ENCODE measurements around the gene PRR22. TPM values are rescaled to one million over a fixed set of nuclear protein-coding genes. Genes with fewer than 3 reads are reported as not detected.
"Not testable (repeated sequence)": the region's sequence is repeated elsewhere in the genome, so short reads cannot be mapped to it uniquely, and the experiment has no call there.

The PRR22 gene
- total RNA-seq, 1 donor from 2014 or later, result 7.3 TPM

DNA sequence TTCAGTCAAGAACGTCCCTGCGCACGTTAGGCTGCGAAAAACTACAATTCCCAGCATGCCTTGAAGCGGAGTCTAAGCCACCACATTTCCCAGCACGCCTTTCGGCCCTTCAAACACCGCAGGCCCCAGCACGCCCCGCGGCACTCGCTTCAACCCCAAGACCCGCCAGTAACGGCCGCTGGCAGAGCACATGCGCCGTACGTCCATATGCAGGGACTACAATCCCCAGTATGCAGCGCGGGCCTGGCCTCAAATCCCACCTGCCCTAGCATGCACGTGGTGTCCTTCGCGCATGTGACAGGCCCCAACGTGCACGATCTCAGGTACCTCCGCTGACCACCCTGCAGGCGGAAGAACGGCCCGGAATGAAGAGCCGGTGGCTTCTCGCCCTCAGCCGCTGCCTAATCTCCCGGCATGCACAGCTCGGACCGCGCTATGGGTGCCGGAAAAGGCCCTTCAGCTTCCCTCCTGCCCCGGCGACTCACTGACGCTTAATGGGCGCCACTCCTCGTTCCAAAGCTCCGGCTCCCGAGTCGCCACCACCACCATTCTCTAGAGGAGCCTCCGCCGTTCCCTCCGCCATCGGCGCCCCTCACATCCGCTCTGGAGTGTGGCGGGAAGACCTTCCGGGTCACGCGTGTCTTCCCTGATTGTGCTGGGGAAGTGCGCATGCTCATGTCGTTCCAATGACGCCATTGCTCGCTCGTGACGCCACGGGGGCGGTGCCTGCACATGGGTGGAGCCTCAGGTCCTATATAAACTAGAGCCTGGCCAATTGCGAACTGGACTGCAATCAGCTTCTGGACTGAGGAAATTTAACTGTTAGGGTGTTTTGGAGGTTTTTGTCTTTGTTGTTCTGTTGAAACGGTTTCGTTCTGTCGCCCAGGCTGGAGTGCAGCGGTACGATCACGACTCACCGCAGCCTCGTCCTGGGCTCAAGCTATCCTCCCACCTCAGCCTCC is 6.3 kb upstream of the PRR22 start, which contains the start of gene DUS3L:
DUS3L (minus strand) TSS at position 605 of the 962 bp plus-strand sequence; CDS start at position 583, 22 bp downstream.
- peak; percentile 97 for DNase-seq (ENCODE audit: low spot score)

- DNase-seq (ENCODE audit: low spot score), result no peak
Measured at GRCh38 chr19:5789886-5790558, 5.5 kb upstream of the PRR22 start.

DNA sequence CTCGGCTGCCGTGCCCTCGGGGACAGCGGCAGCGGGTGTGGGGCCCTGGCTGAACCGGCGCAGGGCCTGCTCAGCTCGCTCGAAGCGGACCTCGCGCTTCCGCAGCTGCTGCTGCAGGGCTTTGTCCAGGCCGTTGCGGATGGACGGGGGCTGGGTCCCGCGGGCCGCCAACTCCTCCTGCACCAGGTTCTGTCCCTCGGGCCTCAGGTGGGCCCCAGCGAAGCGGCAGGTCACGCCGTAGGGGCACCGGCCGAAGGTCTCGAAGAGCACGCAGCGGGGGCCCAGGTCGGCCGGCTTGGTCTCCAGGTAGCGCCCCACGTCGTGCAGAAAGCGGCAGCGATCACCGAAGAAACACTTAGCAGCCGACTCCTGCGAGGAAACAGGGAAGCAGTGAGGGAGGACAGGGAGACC is 4.8 kb upstream of the PRR22 start:
- no peak for DNase-seq (ENCODE audit: low spot score)

DNA sequence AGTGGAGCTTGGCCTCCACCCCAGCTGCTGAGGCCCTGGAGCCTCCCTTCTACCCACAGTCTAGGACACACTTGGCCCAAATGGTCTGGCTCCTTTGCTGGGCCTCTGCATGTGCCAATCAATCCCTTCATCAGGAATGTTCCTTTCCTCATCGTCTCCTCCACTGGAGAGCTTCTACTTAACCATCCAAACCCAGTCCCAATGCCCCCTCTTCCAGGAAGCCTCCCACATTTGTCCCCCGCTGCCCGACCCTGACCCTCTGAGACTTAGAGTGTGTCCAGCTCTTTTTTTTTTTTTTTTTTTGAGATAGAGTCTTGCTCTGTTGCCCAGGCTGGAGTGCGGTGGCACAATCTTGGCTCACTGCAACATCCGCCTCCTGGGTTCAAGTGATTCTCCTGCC is 3.9 kb upstream of the PRR22 start:
- DNase-seq (ENCODE audit: low spot score), result no peak

DNA sequence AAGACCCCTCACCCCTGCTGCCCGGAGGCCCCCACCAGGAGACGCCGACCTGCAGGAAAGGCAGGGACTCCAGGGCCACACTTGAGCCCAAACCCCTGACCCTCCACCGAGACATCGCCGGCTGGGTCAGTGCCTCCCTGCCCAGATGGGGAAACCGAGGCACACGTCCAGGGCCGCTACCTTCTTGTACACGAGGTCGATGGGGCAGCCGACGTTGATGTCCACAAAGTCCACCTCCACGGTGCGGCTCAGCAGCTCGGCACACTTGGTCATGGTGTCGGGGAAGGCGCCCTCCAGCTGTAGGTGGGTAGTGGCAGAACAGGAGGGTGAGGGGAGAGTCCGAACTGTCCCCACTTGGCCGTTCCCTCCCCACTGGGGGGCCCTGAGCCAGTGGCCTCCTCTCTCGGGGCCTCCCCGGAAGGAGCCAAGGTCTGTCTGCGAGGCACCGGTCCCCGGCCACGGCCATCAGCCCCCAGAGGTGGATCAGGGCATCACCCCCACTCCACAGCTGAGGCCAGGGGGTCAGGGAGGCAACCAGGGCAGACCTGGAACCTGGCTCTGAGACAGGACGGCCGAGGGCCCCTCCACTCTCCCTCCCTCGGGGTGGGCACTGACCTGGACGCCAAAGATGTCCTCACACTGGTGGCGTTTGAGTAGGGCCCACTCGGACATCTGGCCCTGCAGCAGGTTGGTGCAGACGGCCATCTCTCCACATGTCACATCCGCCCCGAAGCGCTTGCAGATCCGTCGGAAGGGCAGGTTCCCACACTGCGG is 3.0 kb upstream of the PRR22 start:
- DNase-seq (ENCODE audit: low spot score), result no peak

DNA sequence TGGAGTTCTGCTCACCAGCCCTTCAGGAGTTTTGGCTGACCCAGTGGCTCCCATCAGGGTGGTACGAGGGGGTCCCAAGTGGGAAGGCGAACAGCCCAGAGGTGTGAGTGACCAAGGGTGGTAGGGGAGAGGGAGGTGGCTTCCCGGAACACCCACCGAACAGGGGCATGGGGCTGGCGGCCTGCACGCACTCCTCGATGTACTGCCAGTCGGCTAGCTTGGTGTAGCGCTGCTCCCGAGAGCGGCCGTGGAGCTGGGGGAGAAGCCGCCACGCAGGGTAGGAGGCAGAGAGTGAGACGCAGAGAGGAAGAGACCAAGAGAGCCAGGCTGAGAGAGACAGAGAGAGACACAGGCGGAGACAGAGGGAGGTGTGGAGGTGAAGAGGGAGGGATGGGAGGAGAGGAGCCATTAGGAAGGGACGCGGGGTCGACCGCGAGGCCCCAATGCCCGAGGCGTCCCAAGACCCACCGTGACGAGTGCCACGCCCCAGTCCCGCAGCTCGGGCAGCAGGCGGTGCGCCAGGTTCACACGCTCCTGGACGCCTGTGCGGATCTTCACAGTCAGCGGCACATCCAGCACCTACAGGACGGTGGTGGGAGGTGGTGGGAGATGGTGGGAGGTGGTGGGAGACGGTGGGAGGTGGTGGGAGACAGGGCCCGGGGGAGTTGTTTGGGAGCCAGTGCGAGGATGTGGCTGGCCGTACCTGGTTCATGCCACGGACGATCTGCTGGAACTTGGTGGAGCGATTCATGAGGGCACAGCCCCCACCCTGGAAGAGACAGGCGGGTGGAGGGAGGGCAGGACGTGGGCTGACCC is 2.3 kb upstream of the PRR22 start:
- DNase-seq (ENCODE audit: low spot score), result no peak

GRCh38 chr19:5785423-5785822 is 877 bp upstream of the PRR22 start:
- no peak for DNase-seq (ENCODE audit: low spot score)

DNA sequence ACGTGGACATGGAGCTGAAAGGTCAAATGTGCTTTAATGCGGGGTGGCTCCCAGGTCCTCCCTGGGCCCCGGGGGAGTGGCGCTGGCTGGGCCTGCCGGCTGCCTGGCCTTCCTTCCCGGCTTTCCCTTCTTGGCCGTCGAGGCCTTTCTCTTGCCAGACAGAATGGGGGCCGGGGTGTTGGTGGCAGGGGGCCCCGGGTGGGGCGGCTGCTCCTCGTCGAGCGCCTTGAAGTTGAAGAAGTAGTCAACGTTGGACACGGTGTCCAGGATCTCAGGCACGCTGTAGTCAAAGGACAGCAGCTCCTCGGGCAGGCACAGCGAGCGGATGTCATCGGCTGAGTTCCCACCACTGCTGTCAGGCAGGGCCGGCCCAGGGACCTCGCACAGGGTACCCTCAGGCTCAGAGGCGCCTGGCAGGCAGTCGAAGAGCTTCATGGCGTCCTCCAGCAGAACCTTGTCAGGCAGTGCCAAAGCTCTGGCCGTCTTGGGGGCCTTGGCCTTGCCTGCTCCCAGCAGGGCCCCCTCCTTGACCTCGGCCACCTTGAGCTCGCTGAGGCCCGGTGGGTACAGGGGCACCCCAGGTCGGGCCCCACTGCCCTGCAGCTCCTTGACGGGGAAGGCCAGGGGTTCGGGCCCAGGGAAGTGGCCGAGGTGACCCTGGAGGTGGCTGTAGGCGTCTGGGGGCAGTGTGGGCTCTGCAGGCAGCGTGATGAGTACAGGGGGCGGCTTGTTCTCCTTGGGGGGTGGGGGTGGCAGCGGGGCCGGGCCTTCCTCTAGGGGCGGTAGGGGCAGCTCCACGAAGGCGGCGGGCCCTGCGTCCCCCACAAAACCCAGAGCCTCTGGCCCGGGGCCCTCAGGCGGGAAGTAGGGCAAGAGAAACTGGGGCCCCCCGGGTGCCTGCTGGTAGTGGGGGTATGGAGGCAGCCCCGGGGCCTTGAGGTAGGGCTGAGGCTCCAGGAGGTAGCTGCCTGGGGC is 1.3 kb downstream of the PRR22 start:
- no peak for DNase-seq (ENCODE audit: low spot score)

GRCh38 chr19:5782322-5782721 is 2.2 kb downstream of the PRR22 start:
- DNase-seq (ENCODE audit: low spot score), result no peak

DNA sequence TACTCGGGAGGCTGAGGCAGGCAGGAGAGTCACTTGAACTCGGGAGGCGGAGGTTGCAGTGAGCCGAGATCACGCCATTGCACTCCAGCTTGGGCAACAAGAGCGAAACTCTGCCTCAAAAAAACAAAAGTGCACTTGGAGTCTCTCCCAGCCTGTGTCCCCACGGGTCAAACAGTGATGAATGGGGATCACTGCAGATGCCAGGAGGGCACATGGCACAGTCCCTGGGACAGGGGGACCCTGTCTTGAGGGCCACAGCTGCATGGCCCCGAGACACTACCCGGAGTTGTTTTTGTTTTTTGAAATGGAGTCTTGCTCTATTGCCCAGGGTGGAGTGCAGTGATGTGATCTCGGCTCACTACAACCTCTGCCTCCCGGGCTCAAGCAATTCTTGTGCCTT is 3.6 kb downstream of the PRR22 start:
- DNase-seq (ENCODE audit: low spot score), result not testable (repeated sequence)

DNA sequence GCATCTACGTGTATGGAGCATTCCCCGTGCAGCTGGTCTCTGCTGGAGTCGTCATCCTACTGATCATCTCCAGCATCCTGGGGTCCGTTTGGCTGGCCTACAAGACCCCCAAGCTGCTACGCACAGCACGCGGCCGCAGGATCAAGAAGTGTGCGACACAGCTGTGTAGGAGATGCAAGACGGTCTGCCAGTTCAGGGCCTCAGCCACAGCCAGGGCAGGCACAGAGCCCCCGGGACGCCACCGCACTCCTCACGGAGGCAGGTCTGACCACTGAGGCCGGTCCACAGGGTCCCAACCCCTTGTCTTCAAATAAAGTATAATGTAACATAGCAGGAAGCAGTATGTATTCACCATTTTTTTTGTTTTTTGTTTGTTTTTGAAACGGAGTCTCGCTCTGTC is 6.1 kb downstream of the PRR22 start:
- DNase-seq (ENCODE audit: low spot score), result no peak

DNA sequence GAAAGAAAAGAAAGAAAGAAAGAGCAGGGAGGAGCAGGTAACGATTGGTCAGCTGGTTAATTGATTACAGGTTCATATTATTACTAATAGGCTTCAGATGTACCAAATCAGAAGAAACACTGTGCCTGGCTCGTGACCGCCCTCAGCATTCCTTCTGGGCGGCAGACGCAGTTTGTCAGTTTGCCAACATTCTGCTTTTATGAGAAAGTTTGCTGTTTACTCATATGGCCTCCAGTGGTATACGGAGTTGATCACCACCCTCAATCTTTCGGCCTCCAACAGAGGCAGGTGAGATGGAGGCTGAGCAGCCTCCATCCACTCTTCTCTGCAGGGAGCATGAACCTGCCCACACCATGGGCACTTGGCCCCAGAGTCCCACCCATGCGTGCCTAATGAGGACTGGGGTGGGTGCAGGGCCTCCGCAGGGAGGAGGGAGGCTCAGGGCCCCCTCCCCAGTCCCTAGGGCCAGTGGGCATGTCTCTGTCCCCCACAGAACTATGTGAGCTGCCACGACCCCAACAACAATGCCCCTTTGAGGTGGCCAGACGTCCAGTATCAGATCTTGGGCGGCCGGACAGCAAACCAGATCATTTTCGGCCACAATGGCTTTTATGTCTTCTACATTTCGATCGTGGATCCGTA is 8.8 kb downstream of the PRR22 start:
- DNase-seq (ENCODE audit: low spot score), result no peak

DNA sequence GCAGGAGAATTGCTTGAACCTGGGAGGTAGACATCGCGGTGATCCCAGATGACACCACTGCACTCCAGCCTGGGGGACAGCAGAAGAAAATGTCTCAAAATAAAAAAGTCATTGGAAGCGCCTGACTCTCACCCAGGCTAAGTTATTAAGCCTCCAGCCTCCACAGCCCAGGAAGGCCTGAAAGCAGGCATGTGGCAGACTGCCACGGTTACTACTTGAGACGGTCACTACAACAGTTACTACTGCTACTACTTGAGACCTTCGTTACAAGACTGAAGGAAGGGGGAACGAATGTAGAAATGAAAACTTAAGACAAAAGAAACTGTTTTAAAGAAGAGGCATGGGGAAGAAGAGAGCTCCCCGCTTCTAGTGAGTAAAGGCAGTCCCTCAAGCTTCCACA is 9.6 kb downstream of the PRR22 start:
- no peak for DNase-seq (ENCODE audit: low spot score)

GRCh38 chr19:5773276-5773675 is 11.3 kb downstream of the PRR22 start:
- DNase-seq (ENCODE audit: low spot score), result no peak

GRCh38 chr19:5772416-5772815 is 12.1 kb downstream of the PRR22 start:
- DNase-seq (ENCODE audit: low spot score), result no peak

- no peak for DNase-seq (ENCODE audit: low spot score)
Measured at GRCh38 chr19:5767949-5768348, 16.6 kb downstream of the PRR22 start.

DNA sequence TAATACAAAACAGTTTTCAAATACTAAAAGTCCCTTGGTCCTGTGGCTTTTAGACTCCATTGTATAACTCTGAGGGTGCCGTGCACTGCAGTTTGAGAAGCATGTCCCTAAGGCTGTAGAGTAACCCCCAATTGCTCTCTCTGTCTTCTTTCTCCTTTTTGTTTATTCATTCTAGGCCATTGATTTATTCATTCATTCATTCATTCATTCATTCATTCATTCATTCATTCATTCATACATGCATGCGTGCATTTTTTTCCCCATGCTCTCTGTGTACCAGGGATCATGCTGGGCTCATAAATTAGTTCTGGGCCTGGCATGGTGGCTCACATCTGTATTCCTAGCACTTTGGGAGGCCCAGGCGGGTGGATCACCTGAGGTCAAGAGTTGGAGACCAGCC is 19.3 kb downstream of the PRR22 start:
- DNase-seq (ENCODE audit: low spot score), result no peak

- DNase-seq (ENCODE audit: low spot score), result no peak
Measured at GRCh38 chr19:5762608-5763217, 21.8 kb downstream of the PRR22 start.

DNA sequence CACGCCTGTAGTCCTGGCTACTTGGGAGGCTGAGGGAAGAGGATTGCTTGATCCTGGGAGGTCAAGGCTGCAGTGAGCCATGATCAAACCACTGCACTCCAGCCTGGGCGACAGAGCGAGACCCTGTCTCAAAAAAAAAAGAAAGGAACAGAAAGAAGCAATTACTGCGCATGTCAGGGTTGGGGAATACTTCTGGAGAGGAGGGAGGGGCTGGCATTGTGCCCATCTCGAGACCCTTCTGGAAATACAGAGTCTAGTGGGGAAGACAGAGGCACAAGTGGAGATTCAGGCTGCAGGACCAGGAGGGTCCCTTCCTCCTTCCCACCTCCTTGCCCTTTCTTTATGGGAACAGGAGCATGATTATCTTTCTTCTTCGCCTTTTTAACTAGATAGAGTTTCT is 30.8 kb downstream of the PRR22 start:
- DNase-seq (ENCODE audit: low spot score), result no peak
